Measurements from ENCODE around the gene PARVG.
A peak's percentile ranks its signal among the peaks of the same experiment; 100 is the strongest.

Gene PARVG

GRCh38 chr22:44155115-44155514 lies 25.6 kb upstream of the PARVG start:
- DNase-seq: no peak

GRCh38 chr22:44157916-44158618 lies 22.7 kb upstream of the PARVG start:
- no peak for DNase-seq

- no peak for DNase-seq
Observed at GRCh38 chr22:44158816-44159215, 21.9 kb upstream of the PARVG start.

- DNase-seq: no peak
Observed at GRCh38 chr22:44159221-44159620, 21.5 kb upstream of the PARVG start.

- DNase-seq: no peak
Observed at GRCh38 chr22:44159811-44160210, 20.9 kb upstream of the PARVG start.

GRCh38 chr22:44160421-44160820 lies 20.3 kb upstream of the PARVG start:
- DNase-seq: no peak

GRCh38 chr22:44161673-44162072 lies 19.1 kb upstream of the PARVG start:
- DNase-seq: no peak

GRCh38 chr22:44162960-44163359 lies 17.8 kb upstream of the PARVG start:
- DNase-seq: no peak

- no peak for DNase-seq
Observed at GRCh38 chr22:44163536-44163935, 17.2 kb upstream of the PARVG start.

- no peak for DNase-seq
Observed at GRCh38 chr22:44164031-44164430, 16.7 kb upstream of the PARVG start.

- no peak for DNase-seq
Observed at GRCh38 chr22:44165286-44165874, 15.3 kb upstream of the PARVG start.

- no peak for DNase-seq
Observed at GRCh38 chr22:44166498-44167276, 14.0 kb upstream of the PARVG start.

GRCh38 chr22:44167501-44167900 lies 13.2 kb upstream of the PARVG start:
- DNase-seq: no peak

GRCh38 chr22:44168206-44168605 lies 12.5 kb upstream of the PARVG start:
- no peak for DNase-seq

GRCh38 chr22:44170470-44170869 lies 10.3 kb upstream of the PARVG start:
- DNase-seq: no peak

- DNase-seq: peak; percentile 87 to 89
Observed at GRCh38 chr22:44171561-44171960, 9.2 kb upstream of the PARVG start.

GRCh38 chr22:44172370-44173108 lies 8.2 kb upstream of the PARVG start:
- peak; percentile 99 for DNase-seq

- no peak for DNase-seq
Observed at GRCh38 chr22:44173154-44173553, 7.6 kb upstream of the PARVG start.

- DNase-seq: no peak
Observed at GRCh38 chr22:44175676-44176075, 5.0 kb upstream of the PARVG start.

- no peak for DNase-seq
Observed at GRCh38 chr22:44179196-44179988, 1.3 kb upstream of the PARVG start.

GRCh38 chr22:44179989-44180705 lies 578 bp upstream of the PARVG start:
- DNase-seq: peak; percentile 46 to 75
